GM21526 (cell line): ENCODE data around the gene NPIPB2.
"Not testable (repeated sequence)": the region's sequence is repeated elsewhere in the genome, so short reads cannot be mapped to it uniquely, and the experiment has no call there.

Experiments
- ATAC-seq: cut with Tn5 transposase; IDR thresholded peaks from one replicate; pipeline ENCODE4 v1.9.1; 2021; ENCODE audit warnings: moderate library complexity; ENCODE audit not compliant: unreplicated experiment, low FRiP score

The NPIPB2 gene

DNA sequence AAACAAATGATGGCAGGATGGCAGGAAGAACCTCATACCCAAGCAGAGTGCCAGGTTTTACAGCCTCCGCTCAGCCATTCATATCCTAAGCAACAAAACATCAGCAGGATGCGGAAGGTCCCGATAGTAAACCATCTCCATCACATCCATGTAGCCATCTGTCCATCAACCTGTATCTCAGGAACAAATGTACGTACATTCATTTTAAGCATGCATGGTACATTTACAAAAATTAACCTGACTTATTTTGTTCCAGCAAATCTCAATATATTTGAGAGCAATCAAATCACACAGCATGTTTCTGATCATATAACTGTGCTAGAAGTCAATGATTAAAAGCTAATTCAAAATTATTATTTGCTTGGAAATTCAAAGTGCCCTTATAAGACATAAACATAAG is at the start of gene NPIPB2:
TSS of gene NPIPB2 (minus strand) at position 101 of the 400 bp plus-strand sequence. CDS start at position 101, 0 bp downstream.
- ATAC-seq = not testable (repeated sequence)

DNA sequence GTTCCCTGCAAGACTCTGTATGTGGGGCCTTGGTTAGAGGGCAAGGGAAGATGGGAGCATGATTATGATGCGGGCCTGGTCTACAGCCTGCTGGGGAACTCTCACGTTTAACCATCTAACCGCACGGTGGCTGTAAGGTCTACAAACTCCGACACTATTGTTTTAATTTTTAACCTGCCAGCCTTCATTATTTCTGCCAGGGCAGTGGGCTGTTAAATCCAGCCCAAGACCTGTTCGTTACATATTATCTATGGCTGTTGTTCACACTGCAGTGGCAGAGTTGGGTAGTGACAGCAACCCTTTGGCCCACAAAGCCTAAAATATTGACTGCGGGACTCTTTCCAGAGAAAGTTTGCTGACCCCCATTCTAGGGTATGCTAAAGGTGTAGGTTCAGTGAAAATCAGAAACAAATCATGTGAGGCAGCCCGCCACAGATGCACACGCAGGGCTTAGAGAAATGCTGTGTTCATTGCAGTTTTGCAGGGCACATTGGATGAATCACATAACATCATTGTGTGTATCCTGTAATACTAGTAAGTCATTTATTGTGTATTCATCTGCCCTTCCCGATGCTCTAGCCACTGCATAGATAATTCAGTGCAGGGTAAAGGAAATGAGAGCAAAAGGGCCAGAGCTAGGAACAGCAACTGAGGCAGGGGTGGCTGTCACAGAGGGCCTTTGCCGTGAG is 49.0 kb upstream of the NPIPB2 start:
- no peak for ATAC-seq

- ATAC-seq = no peak
Observed at GRCh38 chr16:11988258-11988978, 46.6 kb upstream of the NPIPB2 start.

GRCh38 chr16:11986521-11987057 is 44.7 kb upstream of the NPIPB2 start:
- no peak for ATAC-seq

- ATAC-seq = no peak
Observed at GRCh38 chr16:11985250-11985649, 43.4 kb upstream of the NPIPB2 start.

DNA sequence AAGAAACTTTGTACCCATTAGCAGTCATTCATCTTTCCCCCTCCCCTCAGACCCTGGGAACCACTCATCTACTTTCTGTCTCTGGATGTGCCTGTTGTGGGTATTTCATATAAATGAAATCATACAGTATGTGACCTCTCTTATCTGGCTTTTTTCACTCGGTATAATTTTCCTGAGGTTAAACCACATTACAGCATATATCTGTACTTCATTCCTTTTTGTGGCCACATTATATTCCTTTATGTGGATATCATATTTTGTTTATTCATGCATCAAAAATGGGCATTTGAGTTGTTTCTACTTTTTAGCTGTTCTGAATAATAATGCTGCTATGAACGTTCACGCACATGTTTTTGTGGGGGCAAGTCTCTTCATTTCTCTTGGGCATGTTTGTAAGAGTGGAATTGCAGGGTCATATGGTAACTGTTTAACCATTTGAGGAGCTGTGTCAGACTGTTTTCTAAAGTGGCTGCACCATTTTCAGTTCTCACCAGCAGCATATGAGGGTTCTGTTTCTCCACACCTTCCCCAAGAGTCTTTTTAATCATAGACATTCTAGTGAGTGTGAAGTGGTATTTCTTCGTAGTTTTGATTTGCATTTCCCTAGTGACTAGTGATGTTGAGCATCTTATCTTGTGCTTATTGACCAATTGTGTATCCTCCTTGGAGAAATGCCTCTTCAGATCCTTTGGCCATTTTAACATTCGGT is 38.4 kb upstream of the NPIPB2 start:
- peak; percentile 37 for ATAC-seq

GRCh38 chr16:11979013-11979672 is 37.3 kb upstream of the NPIPB2 start:
- ATAC-seq = no peak

DNA sequence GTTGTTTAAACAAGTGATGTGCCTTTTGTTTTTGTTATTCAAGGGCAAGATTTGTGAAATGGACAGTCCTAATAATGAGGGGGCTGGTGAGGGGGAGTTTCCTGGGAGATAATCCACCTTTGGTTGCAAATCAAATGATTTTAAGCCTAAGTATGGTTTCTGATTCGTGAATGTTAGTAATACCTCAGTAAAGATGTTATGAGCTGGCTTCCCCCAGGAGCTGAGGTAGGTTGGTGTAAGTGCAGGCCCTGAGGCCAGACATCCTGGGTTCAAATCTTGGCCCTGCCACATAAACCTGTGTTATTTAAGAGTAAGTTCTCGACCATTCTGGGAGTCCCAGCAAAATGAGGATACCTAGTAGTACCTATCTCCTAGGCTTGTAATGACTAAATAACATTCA is 36.2 kb upstream of the NPIPB2 start:
- ATAC-seq = no peak

DNA sequence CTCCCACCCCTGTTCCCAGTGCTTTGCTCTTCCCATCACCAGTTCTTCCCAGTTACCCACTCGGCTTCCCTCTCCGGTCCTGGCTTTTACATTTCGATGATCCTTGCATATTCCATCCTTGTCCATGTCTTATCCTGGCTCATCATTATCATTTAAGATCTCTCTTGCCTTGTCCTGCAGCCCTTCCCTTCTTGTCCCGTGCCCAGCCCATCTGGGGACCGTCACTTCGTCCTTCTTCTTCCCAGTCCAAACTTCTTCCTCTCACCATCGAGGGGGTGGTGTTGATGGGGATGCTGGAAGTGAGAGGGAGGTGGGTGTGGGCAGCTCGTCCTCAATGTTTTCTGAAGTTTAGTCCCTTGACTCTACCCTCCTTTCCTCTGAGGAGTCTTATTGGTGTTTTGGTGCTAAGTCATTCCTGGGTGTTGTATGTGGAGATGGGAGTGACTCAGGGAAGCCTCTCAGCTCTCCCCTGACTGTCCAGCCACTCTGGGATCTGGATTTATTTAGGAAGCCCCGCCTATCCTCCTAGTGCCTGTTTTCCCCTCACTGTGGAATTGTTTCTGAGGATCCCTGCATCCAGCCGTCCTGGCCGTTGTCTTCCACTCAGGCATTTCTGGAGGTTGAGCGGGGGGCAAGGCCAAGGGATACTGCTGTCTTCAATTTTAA is 35.7 kb upstream of the NPIPB2 start:
- ATAC-seq = no peak

DNA sequence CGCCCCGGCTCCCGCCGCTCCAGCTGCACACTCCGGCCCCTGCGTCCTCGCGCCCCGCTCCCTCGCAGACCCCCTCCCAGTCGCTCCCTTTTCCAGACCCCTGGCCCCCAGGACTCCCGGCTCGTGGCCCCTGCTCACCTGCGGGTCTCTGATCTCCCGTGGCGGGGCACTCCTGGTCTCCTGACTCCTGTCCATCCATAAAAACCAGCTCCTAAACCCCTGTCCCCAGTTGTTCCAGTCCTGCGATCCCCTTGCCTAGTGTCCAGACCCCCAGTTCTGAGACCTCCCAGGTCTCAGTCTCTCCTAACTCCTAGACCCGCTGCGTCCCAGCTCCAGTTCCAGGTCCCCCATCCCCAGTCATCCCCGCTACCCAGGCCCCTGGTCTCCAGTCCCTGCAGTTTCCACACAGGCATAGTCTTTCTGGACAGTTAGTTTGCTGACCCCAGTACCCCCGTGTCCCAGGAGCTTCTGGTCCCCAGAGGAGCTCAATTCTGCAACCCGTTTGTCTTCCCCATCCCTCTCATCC is 35.1 kb upstream of the NPIPB2 start:
- peak; percentile 1 for ATAC-seq

- no peak for ATAC-seq
Observed at GRCh38 chr16:11973070-11973469, 31.2 kb upstream of the NPIPB2 start.

DNA sequence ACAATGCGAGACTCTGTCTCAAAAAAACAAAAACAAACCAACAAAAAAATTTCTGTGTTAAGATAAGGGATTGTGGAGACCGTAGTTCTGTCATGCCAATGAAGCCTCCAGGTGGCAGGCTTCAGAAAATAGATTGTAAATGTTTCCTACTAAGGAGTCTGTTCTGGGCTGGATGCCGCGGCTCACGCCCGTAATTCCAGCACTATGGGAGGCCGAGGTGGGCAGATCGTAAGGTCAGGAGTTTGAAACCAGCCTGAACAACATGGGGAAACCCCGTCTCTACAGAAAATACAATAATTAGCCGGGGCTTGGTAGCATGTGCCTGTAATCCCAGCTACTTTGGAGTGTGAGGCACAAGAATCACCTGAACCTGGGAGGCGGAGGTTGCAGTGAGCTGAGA is 30.3 kb upstream of the NPIPB2 start:
- ATAC-seq = no peak

DNA sequence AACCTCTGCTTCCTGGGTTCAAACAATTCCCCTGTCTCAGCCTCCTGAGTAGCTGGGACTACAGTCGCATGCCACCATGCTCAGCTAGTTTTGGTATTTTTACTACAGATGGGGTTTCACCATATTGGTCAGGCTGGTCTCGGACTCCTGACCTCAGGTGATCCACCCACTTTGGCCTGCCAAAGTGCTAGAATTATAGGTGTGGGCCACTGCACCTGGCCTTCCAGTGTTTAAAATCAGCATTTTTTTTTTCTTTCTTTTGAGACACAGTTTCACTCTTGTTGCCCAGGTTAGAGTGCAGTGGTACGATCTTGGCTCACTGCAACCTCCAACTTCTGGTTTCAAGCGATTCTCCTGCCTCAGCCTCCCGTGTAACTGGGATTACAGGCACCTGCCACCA is 28.4 kb upstream of the NPIPB2 start:
- not testable (repeated sequence) for ATAC-seq

GRCh38 chr16:11968577-11968976 is 26.7 kb upstream of the NPIPB2 start:
- ATAC-seq = no peak

DNA sequence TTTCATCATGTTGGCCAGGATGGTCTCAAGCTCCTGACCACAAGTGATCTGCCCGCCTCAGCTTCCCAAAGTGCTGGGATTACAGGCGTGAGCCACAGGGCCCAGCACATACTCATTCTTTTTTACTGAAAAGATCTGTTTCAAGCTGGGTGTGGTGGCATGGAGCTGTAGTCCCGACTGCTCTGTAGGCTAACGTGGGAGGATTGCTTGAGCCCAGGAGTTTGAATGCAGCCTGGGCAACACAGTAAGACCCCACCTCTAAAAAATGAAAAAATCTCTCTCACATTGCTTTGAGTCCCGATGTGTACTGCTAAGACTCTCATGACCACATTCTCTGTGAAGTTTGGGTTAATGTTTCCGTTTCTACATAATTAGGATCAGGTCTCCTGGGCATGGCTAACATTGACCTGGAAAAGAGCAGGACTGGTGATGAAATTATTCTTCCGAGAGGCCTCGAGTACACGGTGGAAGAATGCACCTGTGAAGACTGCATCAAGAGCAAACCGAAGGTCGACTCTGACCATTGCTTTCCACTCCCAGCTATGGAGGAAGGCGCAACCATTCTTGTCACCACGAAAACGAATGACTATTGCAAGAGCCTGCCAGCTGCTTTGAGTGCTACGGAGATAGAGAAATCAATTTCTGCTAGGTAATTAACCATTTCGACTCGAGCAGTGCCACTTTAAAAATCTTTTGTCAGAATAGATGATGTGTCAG is 25.5 kb upstream of the NPIPB2 start:
- no peak for ATAC-seq

DNA sequence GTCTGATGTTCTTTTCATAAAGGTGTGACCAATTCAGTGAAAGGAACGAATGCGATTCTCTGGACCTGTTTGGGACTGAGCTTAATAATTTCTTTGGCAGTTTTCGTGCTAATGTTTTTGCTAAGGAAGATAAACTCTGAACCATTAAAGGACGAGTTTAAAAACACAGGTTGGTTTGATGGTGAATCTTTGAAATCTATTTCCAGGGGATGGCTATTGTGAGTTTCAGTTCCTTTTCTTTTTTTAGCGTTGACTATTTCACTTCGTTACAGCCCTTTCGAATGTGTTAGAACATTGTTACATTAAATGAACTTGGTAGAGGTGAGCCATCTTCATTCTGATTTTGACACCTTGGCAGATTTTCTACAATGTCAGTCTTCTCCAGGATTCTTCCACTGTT is 24.3 kb upstream of the NPIPB2 start:
- ATAC-seq = no peak

- peak; percentile 66 for ATAC-seq
Observed at GRCh38 chr16:11964761-11965551, 23.1 kb upstream of the NPIPB2 start, which contains the start of gene TNFRSF17. TSS of gene TNFRSF17 (plus strand) at chr16:11965210. CDS start at chr16:11965325, 115 bp downstream.

GRCh38 chr16:11963706-11964105 is 21.9 kb upstream of the NPIPB2 start:
- ATAC-seq = no peak
